ENCODE measurements around the gene ACTN1.

DNA sequence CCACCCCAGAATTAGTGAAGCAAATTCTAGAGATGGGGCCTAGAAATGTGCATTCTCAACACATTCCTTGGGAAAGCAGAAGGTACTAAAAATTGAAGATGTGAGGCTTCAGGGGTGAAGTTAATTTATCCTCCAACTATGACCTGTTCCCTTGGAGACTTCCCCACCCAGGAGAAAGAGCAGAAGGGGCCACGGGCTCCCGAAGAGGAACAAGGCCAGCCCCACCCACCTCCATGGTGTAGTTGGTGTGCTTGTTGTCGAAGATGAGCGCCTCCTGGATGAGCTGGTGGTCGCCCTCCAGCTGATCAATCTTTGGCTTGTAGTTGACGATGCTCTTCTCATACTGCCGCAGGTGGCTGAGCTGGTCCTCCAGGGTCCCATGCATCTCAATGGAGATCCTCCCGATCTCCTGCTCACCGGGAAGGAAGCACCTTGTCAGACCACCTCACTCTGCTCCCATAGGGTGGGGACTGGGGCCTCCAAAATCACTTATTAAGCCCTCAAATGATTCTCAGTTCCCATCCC is 98.5 kb downstream of the ACTN1 start:
- TF ChIP-seq TARDBP (IDR thresholded peaks at IDR 0.05) (no peak), CTBP1 (IDR thresholded peaks at IDR 0.05; ENCODE audit: borderline replicate concordance) (no peak)
